ENCODE data around the gene SULF2.

Gene SULF2

DNA sequence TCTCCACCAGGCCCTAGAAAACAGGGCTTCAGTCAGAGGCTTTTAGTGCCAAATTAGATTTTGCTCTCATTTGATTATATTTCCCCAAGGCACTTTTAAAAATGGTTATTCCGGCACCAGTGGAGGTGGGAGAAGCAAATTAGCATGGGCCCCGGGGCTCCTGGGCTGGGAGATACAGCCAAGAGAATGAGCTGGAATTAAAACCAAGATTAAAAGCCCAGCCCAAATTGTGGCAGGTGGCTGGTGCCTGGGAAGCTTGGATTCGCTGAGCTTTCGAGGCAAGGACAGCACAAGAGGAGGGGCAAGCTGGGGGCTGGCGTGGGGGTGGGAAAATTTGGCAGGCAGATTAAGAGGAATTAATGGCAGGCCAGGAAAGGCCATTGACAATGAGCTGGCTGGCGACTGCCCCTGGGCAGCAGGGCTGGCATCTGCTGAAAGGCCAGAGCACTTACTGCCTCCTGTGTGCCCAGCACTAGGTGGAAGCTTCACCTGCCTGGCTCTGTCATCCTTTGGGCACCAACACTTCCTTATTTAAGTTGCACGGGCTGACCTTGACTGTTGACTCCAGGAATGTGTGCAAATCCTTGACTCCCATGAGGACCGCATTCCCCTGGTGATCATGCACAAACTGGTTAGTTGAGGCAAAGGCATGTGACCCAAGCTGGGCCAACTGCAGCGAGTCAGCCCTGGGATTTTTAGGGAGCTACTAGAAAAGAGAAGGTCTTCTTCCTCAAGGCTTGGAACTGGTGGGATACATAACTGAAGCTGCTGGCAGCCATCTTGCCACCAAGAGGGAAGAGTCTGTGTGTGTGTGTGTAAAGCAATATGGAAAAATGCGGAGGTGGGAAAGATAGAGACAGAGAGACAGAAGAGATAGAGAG is 76.1 kb downstream of the SULF2 start:
- DNase-seq (ENCODE audit: low read depth), result no peak

DNA sequence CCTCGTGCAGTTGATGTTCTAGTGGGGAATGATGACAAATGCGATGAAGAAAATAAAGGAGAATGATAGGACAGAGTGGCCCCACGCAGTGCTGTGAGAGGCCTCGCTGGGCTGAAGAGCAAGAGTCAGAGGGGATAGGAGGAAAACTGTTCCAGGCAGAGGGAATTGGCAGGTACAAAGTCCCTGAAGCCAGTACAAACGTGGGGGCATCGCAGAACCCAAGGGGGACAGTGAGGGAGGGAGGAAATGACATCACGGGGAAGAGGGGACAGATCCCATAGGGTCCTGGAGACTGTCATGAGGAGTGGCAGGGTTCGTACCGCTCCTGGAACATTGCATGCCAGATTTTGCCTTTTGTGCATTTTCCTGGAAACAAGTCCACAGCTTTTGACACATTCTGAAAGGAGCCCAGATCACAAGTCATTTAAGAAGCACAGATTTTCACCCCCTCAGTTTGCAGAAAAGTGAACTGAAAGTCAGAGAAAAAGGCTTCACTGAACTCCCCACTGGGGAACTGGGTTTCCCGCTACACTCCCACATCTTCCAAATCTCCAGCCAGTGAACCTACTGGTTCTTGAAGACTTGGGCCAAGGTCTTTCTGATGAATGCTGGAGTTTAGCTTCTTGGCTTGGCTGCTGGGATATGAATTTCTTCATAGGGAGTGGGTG is 77.0 kb downstream of the SULF2 start:
- no peak for DNase-seq (ENCODE audit: low read depth)

DNA sequence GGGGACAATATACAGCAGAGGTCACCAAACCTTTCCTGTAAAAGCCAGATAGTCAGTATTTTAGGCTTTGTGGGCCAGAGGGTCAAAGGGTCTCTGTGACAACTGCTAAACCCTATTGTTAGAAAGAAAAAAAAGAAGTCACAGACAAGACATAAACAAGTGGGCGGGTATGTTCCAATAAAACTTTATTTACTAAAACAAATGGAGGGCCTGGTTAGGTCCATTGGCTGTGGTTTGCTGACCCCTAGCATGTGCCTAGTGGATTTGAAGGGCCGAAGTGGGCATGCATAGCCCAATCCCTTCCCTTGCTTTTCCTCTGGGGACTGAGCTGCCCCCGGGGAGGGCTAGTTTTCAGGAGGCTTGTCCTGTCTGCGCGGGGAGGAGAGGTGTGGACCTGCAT is 78.9 kb downstream of the SULF2 start:
- DNase-seq (ENCODE audit: low read depth), result no peak

DNA sequence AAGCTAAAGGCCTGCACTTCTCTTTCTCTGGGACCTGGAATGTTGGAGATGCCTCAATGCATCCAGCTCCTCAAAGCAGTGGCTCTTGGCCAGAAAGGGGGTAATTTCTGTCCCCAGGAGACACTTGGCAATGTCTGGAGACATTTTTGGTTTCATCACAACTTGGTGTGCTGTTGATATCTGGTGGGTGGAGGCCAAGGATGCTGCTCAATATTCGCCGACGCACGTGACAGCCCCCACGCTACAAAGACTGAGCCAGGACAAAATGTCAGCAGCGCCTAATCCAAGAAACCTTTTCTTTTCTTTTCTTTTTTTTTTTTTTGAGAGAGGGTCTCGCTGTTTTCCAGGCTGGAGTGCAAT is 79.8 kb downstream of the SULF2 start:
- DNase-seq (ENCODE audit: low read depth), result no peak

DNA sequence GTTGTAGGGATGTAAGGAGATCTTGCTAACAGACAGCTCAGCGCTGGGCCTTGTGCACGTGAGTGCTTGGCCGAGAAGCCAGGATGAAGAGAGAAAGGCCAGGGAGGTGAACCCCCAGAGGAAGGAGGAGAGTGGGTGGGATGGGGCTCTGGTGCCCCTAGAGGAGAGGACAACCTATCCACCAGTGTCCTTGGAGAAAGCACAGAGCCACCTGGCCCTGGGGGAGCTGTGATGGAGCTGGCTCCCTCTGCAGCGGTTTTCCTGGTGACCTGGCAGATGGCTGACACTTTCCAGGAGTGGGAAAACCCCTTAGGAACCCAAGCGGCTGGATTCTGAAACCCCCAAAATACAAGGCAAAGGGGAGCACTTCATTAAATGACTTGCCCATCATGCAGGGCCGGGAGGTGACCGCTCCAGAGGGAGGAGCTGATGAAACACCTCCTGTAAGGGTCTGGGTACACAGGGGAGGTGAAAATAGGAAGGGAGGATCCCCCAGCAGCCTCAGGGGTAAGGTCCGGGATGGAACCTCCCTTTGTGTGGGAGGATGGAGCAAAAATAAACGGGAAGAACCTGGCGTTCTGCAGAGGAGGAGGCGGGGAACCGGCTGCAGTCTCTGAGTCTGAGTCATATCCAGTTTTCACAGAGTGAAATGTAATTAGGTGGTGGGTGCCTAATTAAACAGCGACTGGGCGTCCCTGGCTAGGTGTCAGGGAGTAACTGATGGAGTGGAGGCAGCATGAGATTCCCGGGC is 80.4 kb downstream of the SULF2 start:
- DNase-seq (ENCODE audit: low read depth), result no peak

DNA sequence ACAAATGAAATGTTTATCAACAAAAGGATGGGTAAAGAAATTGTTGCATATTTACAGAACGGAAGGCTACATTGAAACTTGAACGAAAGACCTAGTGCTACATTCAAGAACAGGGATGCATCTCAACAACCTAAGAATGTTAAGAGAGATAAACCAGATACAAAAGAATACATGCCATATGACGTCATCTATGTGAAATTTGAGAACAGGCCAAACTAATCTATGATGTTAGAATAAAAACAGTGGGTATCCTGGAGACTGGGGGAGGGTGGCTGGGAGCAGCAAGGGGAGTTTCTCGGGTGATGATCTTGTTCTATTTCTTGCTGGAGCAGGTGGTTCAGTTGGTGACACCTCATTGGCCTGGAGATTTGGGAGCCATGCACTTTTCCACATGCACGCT is 81.5 kb downstream of the SULF2 start:
- no peak for DNase-seq (ENCODE audit: low read depth)

DNA sequence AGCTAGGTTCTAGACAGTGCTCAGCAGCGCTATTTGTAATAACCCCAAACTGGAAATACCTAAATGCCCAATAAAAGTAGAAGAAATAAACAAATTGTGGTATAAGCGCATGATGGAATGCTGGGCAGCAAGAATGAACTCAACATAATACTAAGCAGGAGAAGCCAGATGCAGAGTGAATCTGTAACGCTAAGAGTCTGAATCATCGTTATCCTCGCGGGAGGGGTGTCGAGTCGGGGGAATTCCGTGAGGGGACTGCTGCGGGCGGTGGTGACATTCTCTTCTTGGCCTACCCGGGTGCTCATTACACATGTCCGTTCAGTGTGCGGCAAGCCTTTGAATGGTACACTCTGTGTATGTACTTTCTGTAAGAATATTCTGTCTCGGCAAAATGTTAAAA is 83.7 kb downstream of the SULF2 start:
- no peak for DNase-seq (ENCODE audit: low read depth)

DNA sequence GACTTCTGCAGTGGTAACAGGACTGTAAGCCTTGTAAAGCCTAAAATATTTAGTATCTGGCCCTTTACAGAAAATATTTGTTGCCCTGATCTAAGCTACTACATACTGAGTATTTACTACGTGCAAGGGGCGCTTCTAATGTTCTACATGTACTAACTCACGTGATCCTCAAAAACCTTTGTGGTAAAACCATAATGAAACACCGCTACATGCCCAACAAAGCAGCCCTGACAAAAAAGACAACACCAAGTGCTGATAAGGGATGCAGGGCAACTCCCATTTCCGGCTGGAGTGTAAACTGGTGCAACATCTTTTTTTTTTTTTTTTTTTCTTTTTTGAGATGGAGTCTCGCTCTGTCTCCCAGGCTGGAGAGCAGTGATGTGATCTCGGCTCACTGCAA is 85.0 kb downstream of the SULF2 start:
- no peak for DNase-seq (ENCODE audit: low read depth)

DNA sequence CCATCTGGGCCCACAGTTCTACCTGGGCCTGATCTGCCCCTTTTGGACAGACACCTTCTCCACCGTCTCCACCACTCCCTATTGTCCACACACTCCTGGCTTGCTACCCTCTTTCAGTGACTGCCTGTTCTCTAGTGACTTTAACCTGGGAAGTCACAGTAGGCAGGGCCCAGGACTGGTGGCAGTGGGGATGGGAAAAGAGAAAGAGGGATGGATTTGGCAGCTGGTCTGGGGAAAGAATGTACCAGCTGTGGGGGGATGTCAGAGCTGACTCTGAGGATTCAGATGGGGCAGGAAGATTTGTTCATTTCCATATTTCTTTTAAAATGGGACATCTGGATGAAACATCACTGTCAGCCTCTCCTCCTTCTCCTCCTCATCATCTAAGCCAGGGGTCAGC is 85.5 kb downstream of the SULF2 start:
- no peak for DNase-seq (ENCODE audit: low read depth)

DNA sequence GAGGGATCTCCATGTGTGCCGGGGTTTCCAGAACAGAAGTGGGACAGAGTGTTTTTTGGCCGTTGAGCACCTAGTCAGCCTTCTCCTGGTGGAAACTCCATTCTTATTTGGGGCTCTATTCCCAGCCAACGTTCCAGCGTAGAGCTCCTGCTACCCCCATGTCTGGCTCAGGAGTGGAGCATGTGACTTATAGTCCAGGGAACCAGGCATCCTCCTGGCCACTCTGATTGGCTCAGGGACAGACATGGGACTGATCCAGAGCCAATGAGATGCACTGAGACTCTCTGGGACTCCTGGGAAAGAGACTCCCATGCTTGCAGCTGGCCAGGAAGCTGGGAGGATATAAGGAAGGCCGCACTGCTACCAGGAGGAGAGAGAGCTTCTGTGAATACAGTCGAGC is 87.1 kb downstream of the SULF2 start:
- DNase-seq (ENCODE audit: low read depth), result no peak

DNA sequence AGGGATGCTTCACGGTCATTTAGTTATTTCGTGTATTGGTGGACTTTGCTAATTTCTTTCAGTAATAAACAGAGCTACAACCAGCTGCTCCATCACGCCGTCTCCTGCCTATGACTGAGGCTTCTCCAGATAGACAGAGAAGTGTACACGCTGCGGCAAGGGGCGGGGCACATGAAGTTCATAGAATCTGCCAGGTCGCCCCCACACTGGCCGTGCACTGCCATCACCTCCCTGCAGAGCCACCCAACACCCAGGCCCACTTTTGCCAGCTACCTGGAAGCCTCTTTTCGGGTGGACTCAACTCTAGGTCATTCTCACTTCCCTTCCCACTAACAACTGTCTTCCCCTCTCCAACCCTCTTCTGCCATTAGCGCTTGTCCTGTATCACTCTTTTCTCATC is 88.4 kb downstream of the SULF2 start:
- DNase-seq (ENCODE audit: low read depth), result no peak

DNA sequence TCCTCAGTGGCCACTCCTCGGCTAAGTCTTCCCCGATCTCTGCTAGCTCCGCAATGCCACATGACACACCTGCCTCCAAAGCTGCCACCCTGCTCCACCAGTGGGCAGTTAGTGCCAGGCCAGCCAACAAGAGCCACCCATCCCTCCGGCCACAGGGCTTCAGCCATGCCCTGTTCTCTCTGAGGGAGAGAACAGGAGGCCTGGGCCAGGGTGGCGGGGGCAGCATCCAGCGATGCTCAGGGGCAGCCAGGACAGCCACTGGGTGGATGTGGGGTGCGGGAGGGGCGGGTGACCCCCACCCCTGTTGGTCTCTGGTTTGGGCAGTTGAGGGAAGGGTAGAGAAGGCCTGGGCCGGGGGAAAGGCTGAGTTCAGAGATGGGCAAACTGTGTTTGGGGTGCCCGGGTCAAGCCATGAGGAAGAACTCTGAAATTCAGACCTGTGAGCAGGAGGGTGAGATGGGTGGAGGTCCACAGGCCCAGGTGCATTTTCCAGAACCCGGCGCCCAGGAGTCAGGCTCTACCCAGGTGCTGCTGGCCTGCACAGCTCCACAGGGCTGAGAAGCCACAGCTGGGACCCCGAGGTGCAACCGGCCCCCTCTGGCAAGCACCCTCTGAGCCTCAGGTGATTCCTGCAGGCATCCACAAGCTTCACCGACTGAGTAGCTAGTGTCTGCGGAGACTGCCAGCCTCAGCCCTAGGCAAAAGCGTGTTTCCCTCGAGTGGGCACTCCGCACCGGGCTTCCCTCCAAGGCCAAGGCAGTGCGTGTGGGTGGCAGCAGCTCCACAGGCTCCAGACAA is 91.1 kb downstream of the SULF2 start:
- no peak for DNase-seq (ENCODE audit: low read depth)

DNA sequence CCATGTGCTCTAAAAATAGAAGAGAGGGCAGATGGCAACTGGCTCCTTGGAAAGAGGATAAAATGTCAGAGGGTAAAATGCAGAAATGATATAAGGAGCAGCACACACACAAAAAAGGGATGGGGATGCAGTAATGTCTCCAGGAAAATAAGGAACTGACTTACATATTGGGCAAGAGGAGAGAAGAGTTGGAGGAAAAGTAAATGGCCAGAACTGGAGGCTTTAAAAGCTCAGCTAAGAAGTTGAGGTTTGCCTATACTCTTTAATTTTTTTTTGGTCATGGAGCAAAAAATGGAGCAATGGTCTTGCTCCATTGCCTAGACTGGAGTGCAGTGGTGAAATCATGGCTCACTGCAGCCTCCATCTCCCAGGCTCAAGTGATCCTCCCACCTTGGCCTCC is 93.7 kb downstream of the SULF2 start:
- no peak for DNase-seq (ENCODE audit: low read depth)

DNA sequence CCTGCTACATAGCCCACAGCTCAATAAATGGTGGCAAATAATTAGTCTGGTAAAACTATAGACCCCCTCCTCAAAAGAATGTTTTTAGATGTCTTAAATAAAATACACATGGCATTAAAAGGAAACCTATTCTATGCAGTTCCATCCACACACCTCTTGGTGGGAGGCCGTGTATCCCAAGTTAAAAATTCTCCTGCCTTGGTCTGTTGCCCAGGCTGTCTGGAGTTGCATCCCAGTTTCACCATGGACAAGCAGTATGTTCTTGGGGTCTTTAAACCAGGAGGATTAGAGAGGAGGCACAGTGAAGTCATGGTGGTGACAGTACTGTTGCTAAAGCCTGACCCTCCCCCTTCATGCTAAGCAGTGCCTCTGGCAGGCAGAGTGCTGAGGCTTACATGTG is 95.5 kb downstream of the SULF2 start:
- DNase-seq (ENCODE audit: low read depth), result no peak

DNA sequence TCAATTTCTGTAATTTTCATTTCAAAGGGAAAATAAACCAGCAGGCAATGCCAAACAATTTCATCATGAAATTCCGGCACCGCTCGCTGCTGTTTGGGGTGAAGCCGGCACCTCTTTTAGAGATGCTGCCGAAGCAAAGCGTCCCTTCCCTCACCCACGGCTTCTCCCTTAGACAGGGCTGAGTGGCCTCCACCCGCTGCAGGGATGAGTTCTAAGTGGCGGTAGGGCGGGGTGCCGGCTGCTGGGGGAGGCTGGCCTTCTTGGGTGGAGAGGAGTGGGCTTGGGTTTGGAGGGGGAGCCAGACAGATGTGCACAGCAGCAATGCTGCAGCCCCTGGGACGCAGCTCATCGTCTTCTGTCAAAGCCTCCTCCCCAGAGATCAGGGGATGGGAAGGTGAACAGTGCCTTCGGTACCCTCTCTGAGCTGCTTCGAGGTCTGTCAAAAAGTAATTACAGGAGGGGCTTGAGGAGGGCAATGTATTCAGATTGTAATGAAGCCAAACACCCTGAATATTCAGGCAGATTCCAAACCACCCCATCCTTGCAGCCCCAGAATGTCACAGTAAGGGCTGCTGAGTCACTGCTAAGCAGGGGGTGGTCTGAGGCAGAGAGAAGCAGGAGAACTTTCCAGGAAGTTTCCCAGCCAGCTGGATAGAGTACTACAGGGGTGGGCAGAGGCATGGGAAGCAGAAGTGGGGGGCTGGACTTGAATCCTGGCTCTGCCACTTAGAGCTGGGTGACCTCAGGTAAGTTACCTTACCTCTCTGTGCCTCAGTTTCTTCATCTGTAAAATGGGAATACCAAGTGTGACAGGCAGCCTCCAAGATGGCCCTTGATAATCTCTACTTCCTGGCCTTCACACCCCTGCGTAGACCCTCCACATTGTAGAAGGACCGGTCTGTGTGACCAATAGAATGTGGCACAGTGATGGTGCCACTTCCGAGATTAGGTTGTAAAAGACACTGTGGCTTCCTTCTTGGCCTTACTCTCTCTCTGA is 96.6 kb downstream of the SULF2 start:
- DNase-seq (ENCODE audit: low read depth), result no peak

DNA sequence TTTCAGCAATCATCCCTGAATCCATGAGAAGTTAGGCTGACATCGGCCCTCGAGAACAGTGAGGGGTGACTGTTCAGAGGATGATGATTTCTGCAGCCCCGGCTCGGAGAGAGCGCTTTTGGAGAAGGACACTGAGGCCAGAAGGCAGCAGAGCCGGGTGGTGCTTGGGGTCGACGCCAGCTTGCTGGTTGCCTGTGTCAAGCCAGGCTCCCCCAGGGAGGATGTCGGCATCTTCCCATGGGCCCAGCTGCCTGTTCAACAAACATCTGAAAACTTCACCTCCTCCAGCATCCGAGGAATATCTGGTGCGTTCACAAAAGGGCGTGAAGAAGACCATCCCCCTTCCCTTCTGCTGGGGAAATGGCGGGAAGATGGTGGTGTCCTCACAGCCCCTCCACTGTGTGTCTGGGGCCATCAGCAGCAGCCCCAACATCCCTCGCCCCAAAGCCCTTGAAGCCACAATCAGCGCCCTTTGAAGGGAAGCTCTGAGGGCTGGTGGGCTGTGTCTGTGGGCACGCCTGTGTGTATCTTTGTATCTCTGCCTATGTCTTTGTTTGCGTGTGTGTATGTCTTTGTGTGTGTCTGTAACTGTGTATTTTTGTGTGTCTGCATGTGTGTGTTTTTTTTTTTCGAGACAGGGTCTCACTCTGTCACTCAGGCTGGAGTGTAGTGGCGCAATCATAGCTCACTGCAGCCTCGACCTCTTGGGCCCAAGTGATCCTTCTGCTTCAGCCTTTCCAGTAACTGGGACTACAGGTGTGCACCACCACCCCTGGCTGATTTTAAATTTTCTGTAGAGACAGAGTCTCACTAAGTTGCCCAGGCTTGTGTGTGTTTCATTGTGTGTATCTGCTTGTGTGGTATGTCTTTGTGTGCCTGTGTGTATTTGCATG is 97.9 kb downstream of the SULF2 start:
- DNase-seq (ENCODE audit: low read depth), result no peak

DNA sequence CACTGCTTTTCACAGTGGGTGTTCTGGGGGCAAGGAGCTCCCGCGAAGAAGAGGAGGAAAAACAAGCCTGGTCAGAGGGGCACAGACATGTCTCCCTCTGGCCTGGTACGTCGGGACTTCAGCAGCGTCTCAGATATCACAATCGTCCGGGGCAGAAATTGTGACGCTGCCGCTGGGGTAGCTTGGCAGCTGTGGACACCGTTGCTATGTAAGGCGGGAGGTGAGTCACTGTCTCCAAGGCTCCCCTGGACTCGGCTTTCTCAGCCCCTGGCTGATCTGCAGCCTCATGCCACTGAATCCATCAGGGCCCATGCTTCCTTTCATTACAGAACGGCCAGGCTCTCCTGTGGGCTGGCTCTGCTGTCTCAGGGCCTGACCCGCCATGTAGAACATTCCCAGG is 98.7 kb downstream of the SULF2 start:
- no peak for DNase-seq (ENCODE audit: low read depth)

DNA sequence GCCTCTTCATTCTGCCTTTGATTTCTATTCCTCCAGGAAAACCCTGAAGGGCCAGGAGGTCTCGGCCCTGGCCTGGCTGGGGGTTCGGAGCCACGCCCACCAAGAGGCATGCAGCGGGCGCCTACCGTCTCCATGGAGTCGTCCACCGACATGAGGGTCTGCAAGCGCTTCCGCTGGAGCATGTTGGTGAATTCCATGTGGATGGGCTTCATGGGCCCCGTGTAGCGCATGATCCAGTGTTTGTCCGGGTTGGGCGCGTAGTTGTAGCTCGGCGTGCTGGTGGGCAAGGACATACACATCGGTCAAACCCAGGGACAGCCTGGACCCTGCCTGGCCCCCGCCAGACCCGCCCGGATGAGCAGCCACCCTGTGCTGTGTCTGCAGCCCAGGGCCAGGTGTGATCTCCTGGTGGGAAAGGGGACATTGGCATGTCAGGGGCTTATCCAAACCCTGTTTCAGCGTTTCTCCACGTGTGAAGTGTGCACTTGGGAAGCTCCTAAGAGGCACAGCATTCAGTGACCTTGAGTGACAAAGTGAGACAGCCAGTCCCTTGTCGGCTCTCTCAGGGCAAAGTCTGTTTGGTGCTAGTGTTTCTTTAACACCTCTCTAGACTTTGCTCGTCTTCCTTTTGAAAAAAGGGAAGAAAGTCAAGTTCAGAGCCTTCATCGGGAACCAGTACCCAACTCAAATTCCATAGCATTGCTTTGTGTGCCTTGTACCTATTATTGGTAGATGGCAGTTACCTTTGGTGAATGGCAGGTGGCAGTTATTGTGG is 100.8 kb downstream of the SULF2 start:
- DNase-seq (ENCODE audit: low read depth), result no peak

DNA sequence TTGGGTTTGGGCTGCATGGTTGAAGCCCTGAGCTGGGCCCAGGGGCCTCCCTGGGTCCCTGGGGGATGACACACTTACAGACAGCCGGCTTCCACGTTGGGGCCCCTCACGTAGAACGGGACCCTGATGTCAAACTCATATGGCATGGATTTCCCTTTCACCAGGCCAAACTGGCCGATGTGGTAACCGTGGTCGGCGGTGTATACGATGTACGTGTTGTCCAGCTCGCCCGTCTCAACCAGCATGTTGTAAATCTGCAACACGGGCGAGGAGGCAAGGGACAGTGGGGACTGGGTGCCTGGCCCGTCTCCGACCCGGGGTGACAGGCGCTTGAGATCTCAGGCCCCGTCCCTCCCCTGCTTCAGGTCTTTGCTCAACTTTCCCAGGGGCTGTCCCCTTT is 102.4 kb downstream of the SULF2 start:
- no peak for DNase-seq (ENCODE audit: low read depth)

Data from stimulated activated CD8-positive, alpha-beta memory T cell treated with anti-CD3 and anti-CD28 coated beads, Interleukin-7, amount 100 ng/mL, for 24 hours (primary cell).